H1 (cell line): ENCODE measurements around the gene CLEC18C. TPM values are rescaled to one million over a fixed set of nuclear protein-coding genes. Genes with fewer than 3 reads are reported as not detected.
"Not testable (repeated sequence)": the region's sequence is repeated elsewhere in the genome, so short reads cannot be mapped to it uniquely, and the experiment has no call there.

ENCODE experiments used
- CTCF ChIA-PET: fragments of 300-600 bp; sonication (Branson Sonifier 250); formaldehyde crosslinking; loops from one replicate; lab custom pipeline; 2021; ENCODE audit not compliant: partially characterized antibody; lab: Charles Lee
- POLR2A ChIA-PET: fragments of 300-600 bp; sonication (Branson Sonifier 250); formaldehyde crosslinking; loops from one replicate; lab custom pipeline; 2021; ENCODE audit warnings: inconsistent platforms; ENCODE audit not compliant: partially characterized antibody; lab: Charles Lee
- DNase-seq, 2 experiments: peaks; one replicate each; pipeline versions ENCODE4 v3.0.0 to v3.0.0-alpha.2; 2010 to 2022; ENCODE audit warnings: low spot score in 2 of 2, low read depth in 1 of 2, mixed read lengths in 1 of 2
- FAIRE-seq: peaks from 2 replicates; lab custom pipeline; 2011; peaks lifted over from hg19 to GRCh38; lab: Jason Lieb, UNC
- H2AFZ ChIP-seq: 2 replicates; pipeline ENCODE4 v1.8.1; 2012; ENCODE audit warnings: low read length, inconsistent platforms
- H2AK5ac ChIP-seq: 2 replicates; pipeline ENCODE4 v1.6.1; 2013; ENCODE audit warnings: low read depth, low read length
- H2BK120ac ChIP-seq: replicated peaks from 2 replicates; pipeline ENCODE3; 2013; ENCODE audit warnings: low read depth, low read length, inconsistent platforms
- H2BK12ac ChIP-seq: 2 replicates; pipeline ENCODE4 v1.6.1; 2013; ENCODE audit warnings: low read depth, low read length
- H2BK15ac ChIP-seq: 2 replicates; pipeline ENCODE4 v1.6.1; 2013; ENCODE audit warnings: low read length
- H2BK20ac ChIP-seq: 2 replicates; pipeline ENCODE4 v1.6.1; 2013; ENCODE audit warnings: low read length
- H2BK5ac ChIP-seq: 2 replicates; pipeline ENCODE4 v1.6.1; 2013; ENCODE audit warnings: low read depth, low read length
- H3K14ac ChIP-seq: 2 replicates; pipeline ENCODE4 v1.6.1; 2013; ENCODE audit warnings: inconsistent platforms; ENCODE audit not compliant: insufficient read length
- H3K18ac ChIP-seq: 2 replicates; pipeline ENCODE4 v1.6.1; 2013; ENCODE audit warnings: low read length; ENCODE audit errors: extremely low read depth
- H3K23ac ChIP-seq: 2 replicates; pipeline ENCODE4 v1.6.1; 2013; ENCODE audit warnings: inconsistent platforms; ENCODE audit not compliant: insufficient read length
- H3K23me2 ChIP-seq: 2 replicates; pipeline ENCODE4 v1.6.1; 2013; ENCODE audit warnings: low read depth, low read length
- H3K27ac ChIP-seq: 2 replicates; pipeline ENCODE4 v1.6.1; 2011; ENCODE audit warnings: low read depth, low read length, inconsistent platforms
- H3K27me3 ChIP-seq, 4 experiments: replicated peaks in 1 of 4; 1 replicate in 1 of 4; 2 replicates in 3 of 4; pipeline versions ENCODE4 v1.6.1 to v1.8.1; 2011 to 2013; ENCODE audit warnings: low read length in 3 of 4, mild to moderate bottlenecking in 3 of 4, inconsistent platforms in 2 of 4, mixed read lengths in 2 of 4, moderate library complexity in 1 of 4; ENCODE audit not compliant: control insufficient read depth in 3 of 4, insufficient read depth in 3 of 4; ENCODE audit errors: extremely low read depth in 1 of 4
- H3K36me3 ChIP-seq, 4 experiments: 2 replicates each; pipeline versions ENCODE4 v1.6.1 to v1.8.1; 2011 to 2013; ENCODE audit warnings: mild to moderate bottlenecking in 4 of 4, low read length in 3 of 4, moderate library complexity in 2 of 4, control low read depth in 1 of 4, inconsistent platforms in 1 of 4; ENCODE audit not compliant: insufficient read depth in 4 of 4, control insufficient read depth in 2 of 4
- H3K4ac ChIP-seq: replicated peaks from 2 replicates; pipeline ENCODE3; 2013; ENCODE audit warnings: low read length, low read depth, mixed read lengths, inconsistent platforms; ENCODE audit not compliant: insufficient read length
- H3K4me1 ChIP-seq, 4 experiments: replicated peaks in 1 of 4; 1 replicate in 1 of 4; 2 replicates in 3 of 4; pipeline versions ENCODE4 v1.6.1 to v1.8.1; 2011 to 2013; ENCODE audit warnings: low read length in 3 of 4, inconsistent platforms in 2 of 4, mixed read lengths in 1 of 4; ENCODE audit not compliant: insufficient read depth in 4 of 4, control insufficient read depth in 3 of 4
- H3K4me2 ChIP-seq, 2 experiments: 2 replicates each; pipeline versions ENCODE4 v1.6.1 to v1.8.1; 2011 to 2013; ENCODE audit warnings: low read depth in 2 of 2, low read length in 2 of 2, control low read depth in 1 of 2, inconsistent platforms in 1 of 2, mild to moderate bottlenecking in 1 of 2; ENCODE audit not compliant: insufficient read depth in 1 of 2
- H3K4me3 ChIP-seq, 4 experiments: fragments of 200-600, 300-600 bp in 1 of 4; sonication (generic), shearing (Covaris generic), sonication (Bioruptor Twin) in 1 of 4; 2 replicates each; pipeline versions ENCODE4 v1.5.1 to v1.8.1; 2011 to 2016; ENCODE audit warnings: low read length in 4 of 4, low read depth in 3 of 4, control low read depth in 2 of 4, inconsistent platforms in 2 of 4, mild to moderate bottlenecking in 2 of 4, mixed read lengths in 1 of 4, moderate library complexity in 1 of 4; ENCODE audit not compliant: insufficient read depth in 2 of 4; ENCODE audit errors: extremely low read depth in 1 of 4
- H3K56ac ChIP-seq: replicated peaks from 2 replicates; pipeline ENCODE3; 2013; ENCODE audit warnings: low read depth, mild to moderate bottlenecking, mixed read lengths, low read length, inconsistent platforms; ENCODE audit not compliant: insufficient read length
- H3K79me1 ChIP-seq: 2 replicates; pipeline ENCODE4 v1.6.1; 2013; ENCODE audit warnings: low read depth, low read length, control low read depth
- H3K79me2 ChIP-seq, 2 experiments: 2 replicates each; pipeline versions ENCODE4 v1.6.1 to v1.8.1; 2012 to 2013; ENCODE audit warnings: low read length in 2 of 2, mild to moderate bottlenecking in 2 of 2, inconsistent platforms in 1 of 2; ENCODE audit not compliant: insufficient read depth in 2 of 2, control insufficient read depth in 1 of 2
- H3K9ac ChIP-seq, 4 experiments: replicated peaks in 1 of 4; 1 replicate in 1 of 4; 2 replicates in 3 of 4; pipeline versions ENCODE4 v1.6.1 to v1.8.1; 2011 to 2013; ENCODE audit warnings: low read depth in 3 of 4, low read length in 3 of 4, control low read depth in 2 of 4, mild to moderate bottlenecking in 2 of 4, moderate library complexity in 2 of 4, inconsistent platforms in 1 of 4; ENCODE audit errors: extremely low read depth in 1 of 4
- H3K9me3 ChIP-seq, 2 experiments: 2 replicates each; pipeline versions ENCODE4 v1.6.1 to v1.8.1; 2012 to 2013; ENCODE audit warnings: mild to moderate bottlenecking in 2 of 2, moderate library complexity in 2 of 2, control low read depth in 1 of 2, inconsistent platforms in 1 of 2, low read depth in 1 of 2, low read length in 1 of 2, mixed read lengths in 1 of 2; ENCODE audit not compliant: insufficient read depth in 2 of 2
- H4K20me1 ChIP-seq, 2 experiments: replicated peaks in 1 of 2; 2 replicates each; pipeline versions ENCODE3 to v1.8.1; 2011 to 2013; ENCODE audit warnings: inconsistent platforms in 2 of 2, low read length in 2 of 2, mild to moderate bottlenecking in 1 of 2; ENCODE audit not compliant: insufficient read depth in 2 of 2, control insufficient read depth in 1 of 2
- H4K5ac ChIP-seq: 2 replicates; pipeline ENCODE4 v1.6.1; 2013; ENCODE audit warnings: low read length, low read depth, mixed read lengths, inconsistent platforms; ENCODE audit not compliant: insufficient read length
- H4K8ac ChIP-seq: 2 replicates; pipeline ENCODE4 v1.8.0; 2013; ENCODE audit warnings: mild to moderate bottlenecking, moderate library complexity, low read length, inconsistent platforms; ENCODE audit not compliant: insufficient read depth; ENCODE audit errors: extremely low read depth
- H4K91ac ChIP-seq: replicated peaks from 2 replicates; pipeline ENCODE3; 2013; ENCODE audit warnings: low read length, mixed read lengths, inconsistent platforms; ENCODE audit not compliant: insufficient read length
- WGBS, 2 experiments: shearing (Covaris generic) in 1 of 2; methylation state at CpG; one replicate each; pipeline versions ENCODE4 v1.1.6 to v1.1.7; 2013 to 2015; ENCODE audit warnings: low lambda C conversion rate in 2 of 2, mixed read lengths in 2 of 2, inconsistent platforms in 1 of 2, low coverage in 1 of 2, missing lambda C conversion rate in 1 of 2; ENCODE audit not compliant: insufficient replicate concordance in 2 of 2, insufficient coverage in 1 of 2, insufficient read length in 1 of 2; ENCODE audit errors: extremely low coverage in 1 of 2, missing lambda C conversion rate in 1 of 2; 5-methylcytosine and 5-hydroxymethylcytosine counted together
- polyA plus RNA-seq, 7 experiments: library from polyadenylated mRNA; depleted of rRNA in 3 of 7; stranded (reverse) in 5 of 7; unstranded in 2 of 7; fragments of >200 nt in 5 of 7; fragments of 200-250 nt in 2 of 7; gene quantifications; 1 replicate in 5 of 7; 2 replicates in 1 of 7; 4 replicates in 1 of 7; pipeline versions ENCODE4 v1.2.1 to v1.2.3, GENCODE V29; 2011 to 2013; ENCODE audit warnings: missing spikeins in 2 of 7, mixed read lengths in 2 of 7
- total RNA-seq: library from RNA; stranded (reverse); fragmentation: NEBNext Ultra II Directional; extraction: Animal tissue kit (Norgen Biotek cat#: 25700); gene quantifications from 2 replicates; pipeline ENCODE4 v1.2.1, GENCODE V29; 2021

CLEC18C gene
- total and polyA plus RNA-seq, 2 of the 8 experiments (the other 6 are each of a cell fraction or from before 2014, with no cell fraction given), result 0.11 TPM; not detected in 1

- H3K36me3 ChIP-seq, result peaks cover 5 to 29% (median 15%) of the 10 kb centered on the region in 4 experiments; a peak in 6 of 8 replicates
- 93% methylated on average over 14 of the region's 14 CpGs; no CpG with 5 or more reads in 1 of the 2 experiments for WGBS, 2 experiments
- H3K4ac ChIP-seq, DNase-seq, H2AFZ ChIP-seq, H2BK15ac ChIP-seq, H3K14ac ChIP-seq, H3K9ac ChIP-seq, H3K4me1 ChIP-seq, H4K20me1 ChIP-seq, H3K56ac ChIP-seq, H3K27ac ChIP-seq, H2BK20ac ChIP-seq, H3K4me3 ChIP-seq, H2BK12ac ChIP-seq, H3K79me1 ChIP-seq, H3K23ac ChIP-seq, CTCF ChIA-PET, H4K91ac ChIP-seq, POLR2A ChIA-PET, H3K4me2 ChIP-seq, H2AK5ac ChIP-seq, H4K8ac ChIP-seq, H3K9me3 ChIP-seq, H3K18ac ChIP-seq, H4K5ac ChIP-seq, FAIRE-seq, H3K79me2 ChIP-seq, H3K27me3 ChIP-seq, H2BK5ac ChIP-seq, H2BK120ac ChIP-seq, H3K23me2 ChIP-seq: not testable (repeated sequence)
Observed at GRCh38 chr16:70123822-70124221, 49.8 kb upstream of the CLEC18C start.

DNA sequence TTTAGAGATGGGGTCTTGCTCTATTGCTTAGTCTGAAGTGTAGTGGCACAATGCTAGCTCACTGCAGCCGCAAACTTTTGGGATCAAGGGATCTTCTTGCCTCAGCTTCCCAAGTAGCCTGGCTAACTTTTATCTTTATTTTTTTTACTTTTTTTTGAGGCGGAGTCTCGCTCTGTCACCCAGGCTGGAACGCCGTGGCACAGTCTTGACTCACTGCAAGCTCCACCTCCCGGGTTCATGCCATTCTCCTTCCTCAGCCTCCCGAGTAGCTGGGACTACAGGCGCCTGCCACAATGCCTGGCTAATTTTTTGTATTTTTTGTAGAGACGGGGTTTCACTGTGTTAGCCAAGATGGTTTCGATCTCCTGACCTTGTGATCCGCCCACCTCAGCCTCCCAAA is 47.4 kb upstream of the CLEC18C start:
- H4K20me1 ChIP-seq, H3K79me1 ChIP-seq, H2AK5ac ChIP-seq, H2BK120ac ChIP-seq, H2AFZ ChIP-seq, H3K4me3 ChIP-seq, H3K9ac ChIP-seq, H3K56ac ChIP-seq, H4K8ac ChIP-seq, H3K23ac ChIP-seq, H3K23me2 ChIP-seq, H3K9me3 ChIP-seq, CTCF ChIA-PET, H3K4me1 ChIP-seq, H3K27ac ChIP-seq, H3K18ac ChIP-seq, H3K14ac ChIP-seq, H2BK5ac ChIP-seq, H3K4me2 ChIP-seq, H4K91ac ChIP-seq, H3K27me3 ChIP-seq, H2BK12ac ChIP-seq, H2BK20ac ChIP-seq, DNase-seq, FAIRE-seq, H2BK15ac ChIP-seq, H4K5ac ChIP-seq, H3K79me2 ChIP-seq, H3K4ac ChIP-seq: not testable (repeated sequence)
- WGBS, 2 experiments, result 95% methylated on average over 11 of the region's 11 CpGs; no CpG with 5 or more reads in 1 of the 2 experiments
- POLR2A ChIA-PET, result interaction anchor here (0.6 kb wide), 1 partner anchor 8 kb away, joined by 3 read pairs; no protein-coding TSS in a partner anchor
- H3K36me3 ChIP-seq, result peaks cover 9 to 48% (median 30%) of the 10 kb centered on the region in 4 experiments; a peak in 6 of 8 replicates
